ENCODE results near the gene CCDC186.

Gene CCDC186

GRCh38 chr10:114083040-114083439 lies 91.0 kb downstream of the CCDC186 start:
- no peak for TF ChIP-seq FOXM1 (IDR thresholded peaks at IDR 0.05; ENCODE audit: borderline replicate concordance)
- TF ChIP-seq BHLHE40 (IDR thresholded peaks at IDR 0.05; ENCODE audit: borderline replicate concordance) = no peak
- no peak for TF ChIP-seq FOXK2 (IDR thresholded peaks at IDR 0.05)
- TF ChIP-seq SP1 (IDR thresholded peaks at IDR 0.05) = no peak
- TF ChIP-seq LEF1 (IDR thresholded peaks at IDR 0.05; ENCODE audit: borderline replicate concordance) = no peak
- TF ChIP-seq SUZ12 (IDR thresholded peaks at IDR 0.05) = no peak
- TF ChIP-seq NFRKB (IDR thresholded peaks at IDR 0.05) = no peak
- no peak for TF ChIP-seq TARDBP (IDR thresholded peaks at IDR 0.05)
- no peak for TF ChIP-seq PKNOX1 (IDR thresholded peaks at IDR 0.05)
- no peak for TF ChIP-seq ZNF384 (IDR thresholded peaks at IDR 0.05)
- TF ChIP-seq CTBP1 (IDR thresholded peaks at IDR 0.05; ENCODE audit: borderline replicate concordance) = no peak
- no peak for TF ChIP-seq ELF4 (IDR thresholded peaks at IDR 0.05)
- TF ChIP-seq HDGF (IDR thresholded peaks at IDR 0.05; ENCODE audit: borderline replicate concordance) = no peak
- no peak for TF ChIP-seq ARNT (IDR thresholded peaks at IDR 0.05)
- no peak for TF ChIP-seq L3MBTL2 (conservative IDR thresholded peaks at IDR 0.05)
- TF ChIP-seq FOXA1 (IDR thresholded peaks at IDR 0.05) = no peak
- POLR2A ChIA-PET = no interaction called here
- DNase-seq (ENCODE audit: extremely low spot score) = no peak
- CTCF ChIA-PET = no interaction called here

- DNase-seq (ENCODE audit: extremely low spot score) = no peak
- CTCF ChIA-PET = no interaction called here
- TF ChIP-seq LEF1 (IDR thresholded peaks at IDR 0.05; ENCODE audit: borderline replicate concordance) (no peak), ARNT (IDR thresholded peaks at IDR 0.05) (no peak), CTBP1 (IDR thresholded peaks at IDR 0.05; ENCODE audit: borderline replicate concordance) (no peak), TARDBP (IDR thresholded peaks at IDR 0.05) (no peak), FOXK2 (IDR thresholded peaks at IDR 0.05) (no peak), ZNF384 (IDR thresholded peaks at IDR 0.05) (no peak), SP1 (IDR thresholded peaks at IDR 0.05) (no peak), L3MBTL2 (conservative IDR thresholded peaks at IDR 0.05) (no peak), BHLHE40 (IDR thresholded peaks at IDR 0.05; ENCODE audit: borderline replicate concordance) (no peak), PKNOX1 (IDR thresholded peaks at IDR 0.05) (no peak), FOXM1 (IDR thresholded peaks at IDR 0.05; ENCODE audit: borderline replicate concordance) (no peak)
- POLR2A ChIA-PET = no interaction called here
Observed at GRCh38 chr10:114081911-114082583, 92.0 kb downstream of the CCDC186 start.

GRCh38 chr10:114079421-114079820 lies 94.6 kb downstream of the CCDC186 start:
- no peak for TF ChIP-seq NFRKB (IDR thresholded peaks at IDR 0.05)
- no peak for TF ChIP-seq SUZ12 (IDR thresholded peaks at IDR 0.05)
- no peak for TF ChIP-seq TARDBP (IDR thresholded peaks at IDR 0.05)
- no peak for TF ChIP-seq ARNT (IDR thresholded peaks at IDR 0.05)
- no peak for TF ChIP-seq HDGF (IDR thresholded peaks at IDR 0.05; ENCODE audit: borderline replicate concordance)
- no peak for TF ChIP-seq FOXM1 (IDR thresholded peaks at IDR 0.05; ENCODE audit: borderline replicate concordance)
- no peak for TF ChIP-seq SP1 (IDR thresholded peaks at IDR 0.05)
- no peak for TF ChIP-seq BHLHE40 (IDR thresholded peaks at IDR 0.05; ENCODE audit: borderline replicate concordance)
- TF ChIP-seq CTBP1 (IDR thresholded peaks at IDR 0.05; ENCODE audit: borderline replicate concordance) = no peak
- TF ChIP-seq L3MBTL2 (conservative IDR thresholded peaks at IDR 0.05) = no peak
- TF ChIP-seq PKNOX1 (IDR thresholded peaks at IDR 0.05) = no peak
- no peak for TF ChIP-seq LEF1 (IDR thresholded peaks at IDR 0.05; ENCODE audit: borderline replicate concordance)
- no peak for TF ChIP-seq FOXK2 (IDR thresholded peaks at IDR 0.05)
- no peak for TF ChIP-seq FOXA1 (IDR thresholded peaks at IDR 0.05)
- TF ChIP-seq ELF4 (IDR thresholded peaks at IDR 0.05) = no peak

GRCh38 chr10:114078346-114078745 lies 95.7 kb downstream of the CCDC186 start:
- POLR2A ChIA-PET = no interaction called here

More at GRCh38 chr10:114079421-114079820, 94.6 kb downstream of the CCDC186 start:
- DNase-seq (ENCODE audit: extremely low spot score) = no peak
- ChIA-PET CTCF (no interaction called here), POLR2A (no interaction called here)

More at GRCh38 chr10:114078346-114078745, 95.7 kb downstream of the CCDC186 start:
- DNase-seq (ENCODE audit: extremely low spot score) = no peak
- TF ChIP-seq FOXA1 (IDR thresholded peaks at IDR 0.05) (no peak), FOXK2 (IDR thresholded peaks at IDR 0.05) (no peak), FOXM1 (IDR thresholded peaks at IDR 0.05; ENCODE audit: borderline replicate concordance) (no peak), TARDBP (IDR thresholded peaks at IDR 0.05) (no peak), NFRKB (IDR thresholded peaks at IDR 0.05) (no peak), SUZ12 (IDR thresholded peaks at IDR 0.05) (no peak), HDGF (IDR thresholded peaks at IDR 0.05; ENCODE audit: borderline replicate concordance) (no peak), ELF4 (IDR thresholded peaks at IDR 0.05) (no peak), ARNT (IDR thresholded peaks at IDR 0.05) (no peak), CTBP1 (IDR thresholded peaks at IDR 0.05; ENCODE audit: borderline replicate concordance) (no peak), ZNF384 (IDR thresholded peaks at IDR 0.05) (no peak), SP1 (IDR thresholded peaks at IDR 0.05) (no peak), PKNOX1 (IDR thresholded peaks at IDR 0.05) (no peak), BHLHE40 (IDR thresholded peaks at IDR 0.05; ENCODE audit: borderline replicate concordance) (no peak), L3MBTL2 (conservative IDR thresholded peaks at IDR 0.05) (no peak)
- CTCF ChIA-PET = no interaction called here
